ENCODE measurements around the gene FSTL4. TPM values are rescaled to one million over a fixed set of nuclear protein-coding genes. Genes with fewer than 3 reads are reported as not detected.

The FSTL4 gene
- total and polyA plus RNA-seq, 2 donors (not counting 1 experiment from before 2014, with no cell fraction given) = 0.31 to 6.7 TPM

DNA sequence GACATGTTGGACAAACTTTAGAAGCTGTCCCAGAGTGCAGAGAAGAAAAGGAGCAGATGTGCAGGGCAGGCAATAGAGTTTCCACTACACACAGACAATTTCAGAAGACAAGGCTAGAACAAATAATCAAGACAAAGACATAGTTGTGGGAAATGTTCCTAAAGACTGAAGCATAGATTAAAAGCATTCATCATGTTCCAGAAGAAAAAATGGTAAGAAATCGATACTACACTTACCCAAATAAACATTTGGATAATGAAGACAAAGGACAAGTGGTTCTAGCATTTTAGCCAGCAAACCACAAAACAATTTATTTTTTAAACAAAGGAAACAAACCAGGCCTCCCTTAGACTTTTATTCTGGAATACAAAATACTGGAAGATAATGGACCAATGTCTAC, 97.9 kb downstream of the FSTL4 start:
- no CpG with 5 or more reads among the region's 1 CpG for WGBS (ENCODE audit: insufficient coverage)

DNA sequence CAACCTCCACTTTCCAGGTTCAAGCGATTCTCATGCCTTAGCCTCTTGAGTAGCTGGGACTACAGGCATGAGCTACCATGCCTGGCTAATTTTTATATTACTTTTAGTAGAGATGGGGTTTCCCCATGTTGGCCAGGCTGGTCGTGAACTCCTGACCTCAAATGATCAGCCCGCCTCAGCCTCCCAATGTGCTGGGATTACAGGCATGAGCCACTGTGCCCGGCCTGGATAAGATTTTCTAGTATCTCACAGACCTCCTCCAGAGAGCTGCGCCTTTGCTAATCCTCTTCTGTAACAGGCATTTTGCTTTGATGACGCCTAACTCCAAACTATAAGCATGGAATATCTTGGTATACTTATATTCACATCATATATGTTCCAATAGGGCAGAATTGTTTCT, 99.4 kb downstream of the FSTL4 start:
- intact Hi-C loops (cut with micrococcal nuclease) = no loop called here
- H3K9ac ChIP-seq (ENCODE audit: low read length) = no peak overlapping the region
- peaks cover 38% of the 10 kb centered on the region for H3K27me3 Mint-ChIP-seq
- no peak overlapping the region for H3K4me3 Mint-ChIP-seq
- peaks cover 2% of the 10 kb centered on the region for H3K9me3 Mint-ChIP-seq (ENCODE audit: insufficient read depth)
- ATAC-seq (ENCODE audit: low read depth) (no peak), DNase-seq (no peak)
- H4K20me1 ChIP-seq (ENCODE audit: control insufficient read depth, insufficient read depth, low read length, poor library complexity, severe bottlenecking) = no peaks in the 10 kb centered on the region
- H3K4me3 ChIP-seq (ENCODE audit: control extremely low read depth in 1 of 5, extremely low read depth in 1 of 5, insufficient read depth in 1 of 5, low read depth in 2 of 5, low read length in 4 of 5) = no peak overlapping the region
- H3K27ac Mint-ChIP-seq = no peak overlapping the region
- H3K4me1 ChIP-seq (ENCODE audit: control insufficient read depth in 2 of 2, insufficient read depth in 2 of 2, low read length in 2 of 2) = no peaks in the 10 kb centered on the region
- H3K36me3 ChIP-seq (replicated peaks in 1 of 2; ENCODE audit: control extremely low read depth in 1 of 2, control insufficient read depth in 1 of 2, extremely low read depth in 1 of 2, insufficient read depth in 2 of 2, low read length in 1 of 2) = no peaks in the 10 kb centered on the region
- ChIA-PET CTCF (no interaction called here), POLR2A (no interaction called here)
- H3K9me3 ChIP-seq (ENCODE audit: control extremely low read depth in 1 of 3, control insufficient read depth in 2 of 3, insufficient read depth in 1 of 3, low read length in 2 of 3) = peaks cover 0 to 3% (median 0%) of the 10 kb centered on the region in 3 donors
- WGBS (ENCODE audit: insufficient coverage) = 94% methylated on average over 3 of the region's 6 CpGs
- TF ChIP-seq, protein P1, sequence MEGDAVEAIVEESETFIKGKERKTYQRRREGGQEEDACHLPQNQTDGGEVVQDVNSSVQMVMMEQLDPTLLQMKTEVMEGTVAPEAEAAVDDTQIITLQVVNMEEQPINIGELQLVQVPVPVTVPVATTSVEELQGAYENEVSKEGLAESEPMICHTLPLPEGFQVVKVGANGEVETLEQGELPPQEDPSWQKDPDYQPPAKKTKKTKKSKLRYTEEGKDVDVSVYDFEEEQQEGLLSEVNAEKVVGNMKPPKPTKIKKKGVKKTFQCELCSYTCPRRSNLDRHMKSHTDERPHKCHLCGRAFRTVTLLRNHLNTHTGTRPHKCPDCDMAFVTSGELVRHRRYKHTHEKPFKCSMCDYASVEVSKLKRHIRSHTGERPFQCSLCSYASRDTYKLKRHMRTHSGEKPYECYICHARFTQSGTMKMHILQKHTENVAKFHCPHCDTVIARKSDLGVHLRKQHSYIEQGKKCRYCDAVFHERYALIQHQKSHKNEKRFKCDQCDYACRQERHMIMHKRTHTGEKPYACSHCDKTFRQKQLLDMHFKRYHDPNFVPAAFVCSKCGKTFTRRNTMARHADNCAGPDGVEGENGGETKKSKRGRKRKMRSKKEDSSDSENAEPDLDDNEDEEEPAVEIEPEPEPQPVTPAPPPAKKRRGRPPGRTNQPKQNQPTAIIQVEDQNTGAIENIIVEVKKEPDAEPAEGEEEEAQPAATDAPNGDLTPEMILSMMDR (IDR thresholded peaks at IDR 0.05) = no peak
- TF ChIP-seq EZH2 (IDR thresholded peaks at IDR 0.05; ENCODE audit: borderline replicate concordance, insufficient read depth, low read depth, low read length, poor library complexity, severe bottlenecking) = no peak
- no peaks in the 10 kb centered on the region for H3K27me3 ChIP-seq (replicated peaks in 1 of 4; ENCODE audit: control extremely low read depth in 1 of 4, control insufficient read depth in 3 of 4, insufficient read depth in 4 of 4, low read length in 3 of 4)
- H2AFZ ChIP-seq (ENCODE audit: insufficient read depth, low read depth, low read length, poor library complexity, severe bottlenecking) = no peak overlapping the region
- no peaks in the 10 kb centered on the region for H3K79me2 ChIP-seq (ENCODE audit: control insufficient read depth, insufficient read depth, low read length)
- no peak overlapping the region for H3K4me2 ChIP-seq (replicated peaks; ENCODE audit: low read depth, low read length, poor library complexity, severe bottlenecking)
- H3K4me1 Mint-ChIP-seq = no peaks in the 10 kb centered on the region
- H3K27ac ChIP-seq (ENCODE audit: low read length in 2 of 2) = no peak overlapping the region

More for the DNA sequence above, 97.9 kb downstream of the FSTL4 start:
- intact Hi-C loops (cut with micrococcal nuclease) = no loop called here
- Histone ChIP-seq H3K4me3 (ENCODE audit: control extremely low read depth in 1 of 5, extremely low read depth in 1 of 5, insufficient read depth in 1 of 5, low read depth in 2 of 5, low read length in 4 of 5) (no peak overlapping the region), H2AFZ (ENCODE audit: insufficient read depth, low read depth, low read length, poor library complexity, severe bottlenecking) (no peak overlapping the region), H3K9ac (ENCODE audit: low read length) (no peak overlapping the region), H3K27ac (ENCODE audit: low read length in 2 of 2) (no peak overlapping the region), H3K4me2 (replicated peaks; ENCODE audit: low read depth, low read length, poor library complexity, severe bottlenecking) (no peak overlapping the region), H3K4me1 (ENCODE audit: control insufficient read depth in 2 of 2, insufficient read depth in 2 of 2, low read length in 2 of 2) (no peaks in the 10 kb centered on the region), H3K27me3 (replicated peaks in 1 of 4; ENCODE audit: control extremely low read depth in 1 of 4, control insufficient read depth in 3 of 4, insufficient read depth in 4 of 4, low read length in 3 of 4) (peaks cover 0 to under 1% (median 0%) of the 10 kb centered on the region in 4 experiments), H3K79me2 (ENCODE audit: control insufficient read depth, insufficient read depth, low read length) (no peaks in the 10 kb centered on the region), H3K9me3 (ENCODE audit: control extremely low read depth in 1 of 3, control insufficient read depth in 2 of 3, insufficient read depth in 1 of 3, low read length in 2 of 3) (peaks cover 0 to 3% (median 0%) of the 10 kb centered on the region in 3 donors), H4K20me1 (ENCODE audit: control insufficient read depth, insufficient read depth, low read length, poor library complexity, severe bottlenecking) (no peaks in the 10 kb centered on the region), H3K36me3 (replicated peaks in 1 of 2; ENCODE audit: control extremely low read depth in 1 of 2, control insufficient read depth in 1 of 2, extremely low read depth in 1 of 2, insufficient read depth in 2 of 2, low read length in 1 of 2) (no peaks in the 10 kb centered on the region)
- Mint-ChIP-seq H3K27ac (no peak overlapping the region), H3K4me3 (no peak overlapping the region), H3K4me1 (no peaks in the 10 kb centered on the region), H3K27me3 (peaks cover 38% of the 10 kb centered on the region), H3K9me3 (ENCODE audit: insufficient read depth) (peaks cover 2% of the 10 kb centered on the region)
- TF ChIP-seq, protein P1 (IDR thresholded peaks at IDR 0.05) = no peak
- TF ChIP-seq EZH2 (IDR thresholded peaks at IDR 0.05; ENCODE audit: borderline replicate concordance, insufficient read depth, low read depth, low read length, poor library complexity, severe bottlenecking) = no peak
- DNase-seq = no peak
- ChIA-PET POLR2A (no interaction called here), CTCF (no interaction called here)
- no peak for ATAC-seq (ENCODE audit: low read depth)

All from B cell (primary cell).